Upper lobe of right lung (tissue), 1 donor: ENCODE data around the gene UBR1. TPM values are rescaled to one million over a fixed set of nuclear protein-coding genes. Genes with fewer than 3 reads are reported as not detected.
A peak's percentile ranks its signal among the peaks of the same experiment; 100 is the strongest.
"Not testable (repeated sequence)": the region's sequence is repeated elsewhere in the genome, so short reads cannot be mapped to it uniquely, and the experiment has no call there.

Experiments
- ATAC-seq: fragments of 200-7000 bp; cut with Tn5 transposase; one replicate; pipeline ENCODE4 v1.9.1; 2020; ENCODE audit warnings: mild to moderate bottlenecking, moderate library complexity
- DNase-seq: peaks from one replicate; pipeline ENCODE4 v3.0.0-alpha.2; 2020
- H3K27ac ChIP-seq: fragments of 200-600 bp; one replicate; pipeline ENCODE4 v1.8.0; 2022
- H3K27me3 ChIP-seq: fragments of 200-600 bp; one replicate; pipeline ENCODE4 v1.8.0; 2022; ENCODE audit warnings: mild to moderate bottlenecking
- H3K36me3 ChIP-seq: fragments of 200-600 bp; one replicate; pipeline ENCODE4 v1.8.0; 2022
- H3K4me1 ChIP-seq: fragments of 200-600 bp; one replicate; pipeline ENCODE4 v1.8.0; 2022
- H3K4me3 ChIP-seq: fragments of 200-600 bp; one replicate; pipeline ENCODE4 v1.8.0; 2022; ENCODE audit warnings: mild to moderate bottlenecking
- H3K9me3 ChIP-seq: fragments of 200-600 bp; one replicate; pipeline ENCODE4 v1.8.0; 2022
- CTCF ChIP-seq: fragments of 200-600 bp; IDR thresholded peaks from one replicate; pipeline ENCODE4 v1.8.0; 2022; ENCODE audit warnings: antibody characterized with exemption
- intact Hi-C: fragments of 100-400 bp; cut with DNase I; formaldehyde crosslinking; loops from one replicate; pipeline ENCODE4 v1.11.0; 2022
- total RNA-seq: library from RNA; stranded (reverse); fragmentation: NEBNext Ultra II Directional; extraction: Animal tissue kit (Norgen Biotek cat#: 25700); gene quantifications from one replicate; pipeline ENCODE4 v1.2.1, GENCODE V29; 2021
- donor health status: DM: no; HTN: yes; CAD: no; lungs with severe emphysema.

UBR1 gene
- total RNA-seq, 1 donor from 2014 or later = 37.9 TPM

GRCh38 chr15:43025150-43025549 is 80.7 kb downstream of the UBR1 start:
- no peak overlapping the region for H3K4me3 ChIP-seq
- H3K36me3 ChIP-seq = peaks cover 90% of the 10 kb centered on the region
- no peak for ATAC-seq
- TF ChIP-seq CTCF = no peak
- intact Hi-C loops = no loop called here
- H3K4me1 ChIP-seq = no peaks in the 10 kb centered on the region
- no peak overlapping the region for H3K27ac ChIP-seq
- DNase-seq = no peak
- H3K27me3 ChIP-seq = no peaks in the 10 kb centered on the region
- no peaks in the 10 kb centered on the region for H3K9me3 ChIP-seq

- DNase-seq, H3K27me3 ChIP-seq, H3K4me1 ChIP-seq, intact Hi-C loops, H3K9me3 ChIP-seq, H3K4me3 ChIP-seq, H3K27ac ChIP-seq, ATAC-seq: not testable (repeated sequence)
- H3K36me3 ChIP-seq = peaks cover 39% of the 10 kb centered on the region
Measured at GRCh38 chr15:43014671-43015070, 91.2 kb downstream of the UBR1 start.

GRCh38 chr15:43009206-43009605 is 96.6 kb downstream of the UBR1 start:
- DNase-seq = no peak
- no peak overlapping the region for H3K27ac ChIP-seq
- H3K4me1 ChIP-seq = no peaks in the 10 kb centered on the region
- H3K4me3 ChIP-seq = no peak overlapping the region
- ATAC-seq = peak; percentile 23
- intact Hi-C loops = no loop called here
- no peaks in the 10 kb centered on the region for H3K27me3 ChIP-seq
- TF ChIP-seq CTCF = no peak
- H3K36me3 ChIP-seq = peaks cover 48% of the 10 kb centered on the region
- no peaks in the 10 kb centered on the region for H3K9me3 ChIP-seq

- ATAC-seq (peak; percentile 23), DNase-seq (no peak)
- no peak overlapping the region for H3K4me3 ChIP-seq
- no peaks in the 10 kb centered on the region for H3K27me3 ChIP-seq
- no peak overlapping the region for H3K27ac ChIP-seq
- TF ChIP-seq CTCF = no peak
- no peaks in the 10 kb centered on the region for H3K9me3 ChIP-seq
- intact Hi-C loops = no loop called here
- H3K36me3 ChIP-seq = peaks cover 52% of the 10 kb centered on the region
- H3K4me1 ChIP-seq = no peaks in the 10 kb centered on the region
Measured at GRCh38 chr15:43008150-43008549, 97.7 kb downstream of the UBR1 start.

GRCh38 chr15:43007551-43007950 is 98.3 kb downstream of the UBR1 start:
- Histone ChIP-seq H3K4me3 (no peak overlapping the region), H3K9me3 (no peaks in the 10 kb centered on the region), H3K27me3 (no peaks in the 10 kb centered on the region), H3K27ac (no peak overlapping the region), H3K36me3 (peaks cover 55% of the 10 kb centered on the region), H3K4me1 (no peaks in the 10 kb centered on the region)
- TF ChIP-seq CTCF = no peak
- ATAC-seq (no peak), DNase-seq (no peak)
- intact Hi-C loops = no loop called here

GRCh38 chr15:43006991-43007390 is 98.8 kb downstream of the UBR1 start:
- no peak overlapping the region for H3K4me3 ChIP-seq
- peaks cover 56% of the 10 kb centered on the region for H3K36me3 ChIP-seq
- no peak for TF ChIP-seq CTCF
- no peak for DNase-seq
- H3K27me3 ChIP-seq = no peaks in the 10 kb centered on the region
- H3K9me3 ChIP-seq = no peaks in the 10 kb centered on the region
- no peak for ATAC-seq
- H3K27ac ChIP-seq = no peak overlapping the region
- intact Hi-C loops = no loop called here
- H3K4me1 ChIP-seq = no peaks in the 10 kb centered on the region

GRCh38 chr15:43004886-43005595 is 100.8 kb downstream of the UBR1 start:
- H3K9me3 ChIP-seq, H3K4me3 ChIP-seq, ATAC-seq, intact Hi-C loops, H3K27me3 ChIP-seq, H3K27ac ChIP-seq, H3K4me1 ChIP-seq, DNase-seq: not testable (repeated sequence)
- peaks cover 57% of the 10 kb centered on the region for H3K36me3 ChIP-seq
